ENCODE results near the gene C17orf50.

Gene C17orf50

DNA sequence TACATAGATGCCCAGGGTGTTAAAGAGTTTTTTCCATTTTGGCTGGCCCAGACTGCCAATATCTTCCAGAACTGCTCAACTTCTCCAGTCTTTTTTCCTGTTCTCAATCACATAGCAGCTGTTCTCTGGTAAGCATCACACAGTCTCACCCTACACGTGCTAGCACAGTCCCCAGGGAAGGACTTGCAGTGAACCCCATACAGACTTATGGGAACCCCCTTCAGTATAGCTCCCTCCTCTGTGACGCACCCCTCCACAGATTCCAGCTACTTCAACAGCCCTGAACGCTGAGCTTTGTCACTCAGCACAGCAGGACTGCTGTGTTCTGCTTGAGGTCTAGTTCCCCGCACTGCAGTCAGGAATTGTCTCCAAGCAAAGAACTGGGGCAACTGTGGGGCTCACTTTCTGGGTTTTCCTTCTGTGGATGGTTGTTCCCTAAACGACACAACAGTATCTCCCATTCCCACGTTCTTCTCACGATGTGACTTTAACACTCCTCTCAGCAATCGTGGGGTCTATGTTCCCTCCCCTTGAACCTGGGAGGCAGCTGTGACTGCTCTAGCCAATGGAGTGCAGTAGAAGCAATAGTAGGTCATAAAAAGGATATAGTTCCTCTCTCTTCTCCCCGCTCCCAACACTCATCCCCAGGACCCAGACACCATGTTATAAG lies 31.1 kb downstream of the C17orf50 start:
- DNase-seq, result no peak

DNA sequence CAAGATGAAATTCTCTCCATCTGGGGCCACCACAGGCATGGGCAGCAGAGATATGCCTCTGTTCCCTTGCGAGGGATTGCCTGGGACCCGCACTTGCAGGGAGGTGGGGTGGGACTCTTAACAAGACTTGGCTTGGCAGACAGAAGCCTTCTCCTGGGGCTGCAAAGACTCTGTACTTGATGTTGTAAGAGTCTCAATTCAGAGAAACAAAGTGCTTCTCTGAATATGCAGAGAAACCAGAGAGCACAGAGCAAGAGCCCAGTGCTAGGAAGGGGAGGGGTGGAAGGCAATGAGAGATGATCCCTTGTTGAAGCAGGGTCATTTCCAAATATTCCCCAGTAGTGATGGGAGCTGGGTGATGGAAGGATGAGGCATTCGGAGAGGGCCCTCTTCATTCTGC lies 32.6 kb downstream of the C17orf50 start:
- no peak for DNase-seq

DNA sequence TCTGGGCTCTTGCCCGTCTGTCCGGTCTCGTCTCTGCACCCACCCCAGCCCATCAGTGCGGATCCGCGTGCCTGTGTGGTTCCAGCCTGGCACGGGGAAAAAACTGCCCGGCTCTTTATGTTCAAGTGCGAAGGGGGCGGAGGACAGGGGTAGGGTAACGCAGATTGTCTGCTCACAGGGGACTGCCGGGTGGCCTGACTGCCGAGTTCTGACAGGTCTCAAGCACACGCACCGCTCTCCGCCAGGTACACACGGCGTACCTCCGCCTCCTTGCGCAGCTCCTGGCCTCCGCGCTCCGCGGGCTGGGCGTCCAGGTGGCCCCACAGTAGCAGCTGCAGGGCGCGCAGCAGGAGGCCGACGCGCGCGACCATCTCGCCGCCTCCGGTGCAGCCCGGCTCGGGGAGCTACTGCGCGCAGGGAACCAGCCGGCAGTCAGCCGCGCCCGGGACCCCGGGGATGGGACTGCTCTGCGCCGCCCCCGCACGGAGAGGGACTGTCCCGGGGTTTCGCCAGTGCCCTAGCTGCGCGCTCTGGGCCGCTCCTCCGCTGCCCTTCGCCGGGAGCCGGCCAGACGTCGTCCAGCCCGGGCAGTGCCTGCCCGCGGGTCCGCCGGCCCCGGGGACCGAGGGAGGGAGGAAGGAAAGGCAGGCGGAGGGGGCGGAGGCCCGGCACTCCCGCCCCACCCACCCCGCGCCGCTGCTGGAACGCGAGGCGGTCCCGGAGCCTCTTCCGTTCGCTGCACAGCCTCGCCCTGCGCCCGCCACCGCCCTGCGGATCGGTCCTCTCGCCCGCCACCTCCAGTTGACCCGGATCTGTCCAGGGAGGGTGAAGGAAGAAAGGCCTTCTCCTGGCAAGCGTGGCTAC lies 34.6 kb downstream of the C17orf50 start, which contains the start of gene MMP28:
MMP28 (minus strand) TSS at position 635 of the 864 bp plus-strand sequence; CDS start at position 371, 264 bp downstream.
- DNase-seq, result peak; percentile 24

DNA sequence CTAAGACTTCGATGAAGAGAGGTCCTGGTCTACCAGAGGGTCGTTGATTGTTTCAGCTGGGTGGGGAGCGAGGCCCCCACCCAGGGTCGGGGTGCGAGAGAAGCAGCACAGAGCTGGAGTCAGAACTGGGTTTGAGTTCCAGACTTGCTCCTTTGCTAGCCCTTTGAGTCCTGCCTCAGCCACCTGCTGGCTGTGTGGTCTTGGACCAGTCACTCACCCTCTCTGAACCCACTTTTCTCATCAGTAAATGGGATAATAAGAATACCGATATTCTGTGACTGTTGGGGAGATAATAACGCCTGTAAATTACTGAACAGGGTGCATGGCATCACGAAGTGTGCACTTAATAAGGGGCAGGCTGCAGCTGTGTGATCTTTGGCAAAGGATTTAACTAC lies 35.2 kb downstream of the C17orf50 start:
- DNase-seq, result no peak

DNA sequence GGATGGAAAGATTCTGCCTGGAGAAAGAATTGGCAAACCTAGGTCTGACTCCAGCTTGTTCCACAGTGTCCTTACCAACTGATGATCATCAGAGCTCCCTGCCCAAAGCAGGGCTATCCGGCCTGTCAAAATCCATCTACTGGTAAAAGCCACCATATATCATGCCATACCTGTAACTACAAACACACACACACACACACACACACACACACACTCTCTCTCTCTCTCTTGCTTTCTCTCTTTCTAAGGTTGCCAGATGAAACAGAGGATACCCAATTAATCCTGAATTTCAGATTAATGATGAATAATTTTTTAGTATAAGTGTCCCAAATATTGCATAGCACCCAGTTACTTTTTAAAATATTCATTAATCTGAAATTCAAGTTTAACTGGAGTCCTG lies 36.3 kb downstream of the C17orf50 start:
- no peak for DNase-seq

DNA sequence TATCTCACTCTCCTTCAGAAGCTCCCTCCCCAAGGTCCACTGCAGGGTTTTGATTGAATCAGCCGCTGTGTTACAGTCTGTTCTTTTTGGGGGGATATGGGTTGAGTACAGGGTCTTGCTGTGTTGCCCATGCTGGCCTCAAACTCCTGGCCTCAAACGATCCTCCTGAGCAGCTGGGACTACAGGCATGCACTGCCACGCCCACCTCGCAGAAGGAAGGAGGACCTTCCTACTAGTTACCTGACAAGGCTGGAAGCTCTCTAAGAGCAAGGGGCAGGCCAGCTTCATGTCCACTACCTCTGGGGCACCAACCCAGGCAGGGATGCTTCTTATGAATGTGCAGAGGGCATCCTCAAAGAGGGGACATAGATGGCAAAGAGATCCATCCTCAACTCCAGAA lies 36.7 kb downstream of the C17orf50 start:
- no peak for DNase-seq

DNA sequence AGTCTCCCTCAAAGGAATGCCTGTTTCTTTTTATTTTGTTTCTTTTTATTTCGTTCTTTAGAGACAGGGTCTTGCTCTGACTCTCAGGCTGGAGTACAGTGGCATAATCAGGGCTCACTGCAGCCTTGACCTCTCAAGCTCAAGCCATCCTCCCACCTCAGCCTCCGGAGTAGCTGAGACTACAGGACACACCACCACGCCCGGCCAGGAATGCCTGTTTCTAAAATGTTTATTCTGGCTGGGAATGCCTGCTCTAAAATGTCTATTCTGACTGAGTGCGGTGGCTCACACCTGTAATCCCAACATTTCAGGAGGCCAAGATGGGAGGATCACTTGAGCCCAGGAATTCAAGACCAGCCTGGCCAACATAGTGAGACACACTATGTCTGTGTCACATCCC lies 37.2 kb downstream of the C17orf50 start:
- no peak for DNase-seq

DNA sequence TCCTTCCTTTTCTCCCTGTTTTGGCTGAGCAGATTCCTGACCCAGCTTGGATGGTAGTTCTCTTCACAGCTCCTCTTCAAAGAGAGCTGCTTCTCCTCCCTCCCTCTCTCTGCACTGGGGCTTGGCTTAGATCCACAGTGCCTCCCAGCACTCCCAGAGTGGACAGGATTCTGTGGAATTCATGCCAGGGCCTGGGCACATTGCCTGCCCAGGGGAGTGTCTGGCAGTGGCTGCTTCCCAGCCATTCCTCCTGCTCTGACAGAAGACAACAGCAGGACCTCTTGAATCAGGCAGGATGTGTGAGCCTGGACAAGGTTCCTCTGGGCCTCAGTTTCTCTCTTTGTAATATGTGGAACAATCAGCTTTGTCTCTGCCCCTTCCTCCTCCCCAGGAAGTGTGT lies 39.3 kb downstream of the C17orf50 start:
- DNase-seq, result no peak

DNA sequence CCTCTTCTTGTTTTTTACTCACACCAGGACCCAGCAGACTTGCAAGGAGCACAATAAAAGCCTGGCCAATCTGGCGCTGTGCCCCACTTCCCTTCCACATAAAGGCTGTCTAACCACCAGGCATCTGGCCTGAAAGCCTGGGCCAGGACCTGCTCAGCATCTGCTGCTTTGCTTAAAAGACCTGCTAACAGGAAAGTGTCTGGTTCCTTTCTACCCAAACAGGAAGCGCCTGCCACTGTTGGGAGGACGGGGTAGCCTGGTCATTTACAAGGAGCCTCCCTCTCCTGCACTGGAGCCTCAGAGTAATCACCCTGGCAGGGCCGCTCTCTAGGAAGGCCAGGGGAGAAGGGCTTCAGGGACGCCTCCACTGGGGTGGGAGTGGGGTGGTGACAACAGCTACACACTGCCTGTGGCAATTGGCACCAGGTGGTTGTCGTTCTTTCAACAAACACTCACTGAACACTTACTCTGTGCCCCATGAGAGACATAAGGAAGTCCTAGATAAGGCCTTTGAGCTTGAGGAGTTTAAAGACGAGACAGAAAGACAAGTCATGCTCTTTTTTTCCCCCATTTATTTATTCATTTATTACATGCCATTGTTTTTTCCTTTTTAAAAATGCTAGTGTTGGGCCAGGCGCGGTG lies 41.0 kb downstream of the C17orf50 start:
- DNase-seq, result peak; percentile 31

DNA sequence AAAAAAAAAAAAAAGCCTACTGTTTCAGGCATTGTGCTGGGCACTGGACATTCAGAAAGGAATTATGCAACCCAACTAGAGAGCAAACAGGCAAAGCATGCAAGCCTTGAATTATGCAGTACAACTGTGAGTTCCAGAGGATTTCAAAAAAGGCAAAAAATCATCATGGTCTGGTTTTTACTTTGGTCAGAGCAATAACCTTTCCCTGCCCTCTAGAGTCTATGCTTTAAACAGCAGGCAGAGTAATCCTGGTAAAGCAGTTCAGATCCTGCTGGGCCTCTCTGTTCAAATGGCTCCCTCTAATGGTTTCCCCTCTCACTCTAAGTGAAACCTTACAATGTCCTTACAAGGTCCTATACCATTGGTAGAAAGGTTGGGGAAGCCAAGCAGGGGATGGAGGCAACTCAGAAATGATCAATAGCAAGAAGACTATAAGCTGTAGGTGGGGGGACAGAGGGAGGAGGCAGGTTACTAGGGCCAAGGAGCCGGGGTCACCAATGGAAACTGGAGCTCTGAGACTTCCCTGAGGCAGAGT lies 44.0 kb downstream of the C17orf50 start:
- peak; percentile 21 for DNase-seq

DNA sequence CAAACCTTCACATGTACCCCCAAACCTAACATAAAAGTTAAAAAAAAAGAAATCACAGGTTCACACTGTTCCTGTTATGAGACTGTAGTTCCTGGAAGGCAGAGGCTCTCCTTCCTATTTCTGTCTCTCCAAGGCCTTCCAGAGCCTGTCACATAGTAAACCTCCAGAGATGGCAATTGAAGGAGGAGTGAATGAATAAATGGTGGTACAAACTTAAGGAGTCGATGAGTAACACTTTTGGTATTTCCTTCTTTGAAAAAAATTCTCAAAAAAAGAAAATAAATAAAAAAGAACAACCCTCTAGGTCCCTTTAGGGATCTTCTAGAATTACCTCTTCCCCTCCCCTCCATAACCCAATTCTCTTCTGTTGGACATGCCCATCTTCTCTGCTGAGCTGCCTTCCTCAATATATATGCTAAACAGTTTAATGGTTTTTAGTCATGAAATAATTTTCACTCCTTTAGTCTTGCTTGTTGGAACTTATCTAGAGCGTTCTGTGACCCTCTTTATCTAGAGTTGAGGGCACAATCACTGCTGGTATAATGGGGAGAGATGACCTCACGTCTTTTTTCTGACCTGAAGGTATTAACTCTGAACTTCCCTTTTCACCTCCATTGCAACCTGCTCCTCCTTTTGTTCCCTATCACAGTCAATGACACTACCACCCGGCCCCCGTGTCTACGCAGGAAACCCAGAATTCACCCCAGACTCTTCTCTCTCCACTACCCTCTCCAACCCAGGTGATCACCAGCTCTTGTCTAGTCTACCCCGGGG lies 46.9 kb downstream of the C17orf50 start:
- no peak for DNase-seq

DNA sequence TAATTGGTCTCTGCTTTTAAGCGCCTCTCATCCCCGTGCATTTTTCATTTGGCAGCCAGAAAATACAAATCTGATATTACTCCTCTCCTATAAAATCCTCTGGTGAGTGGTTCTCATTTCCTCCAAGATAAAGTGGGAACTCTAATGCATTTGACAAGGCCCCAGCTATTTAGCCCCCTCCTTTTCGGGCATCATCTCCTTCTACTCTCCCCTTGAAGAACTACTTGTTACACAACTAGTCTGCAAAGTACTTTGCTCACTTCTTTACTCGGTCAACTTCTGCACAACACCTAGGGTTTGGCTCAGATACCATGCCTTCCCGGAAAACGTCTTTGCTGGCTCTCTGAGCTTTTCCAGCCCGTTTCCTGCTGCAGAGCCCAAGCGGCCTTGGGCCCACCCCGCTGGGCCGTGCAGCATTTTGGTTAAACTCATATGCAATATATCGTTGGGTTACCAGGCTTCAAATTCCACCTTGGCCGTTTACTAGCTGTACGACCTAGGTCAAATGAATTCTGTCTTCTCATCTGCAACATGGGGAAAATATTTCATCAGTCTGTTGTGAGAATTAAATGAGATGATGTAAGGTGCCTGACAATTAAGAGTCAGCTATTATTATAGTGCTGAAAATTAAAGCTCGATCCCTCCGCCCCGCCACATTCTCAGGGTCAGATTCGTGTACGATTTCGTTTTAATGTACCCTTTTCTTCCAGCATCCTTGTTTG lies 47.7 kb downstream of the C17orf50 start:
- DNase-seq, result no peak

DNA sequence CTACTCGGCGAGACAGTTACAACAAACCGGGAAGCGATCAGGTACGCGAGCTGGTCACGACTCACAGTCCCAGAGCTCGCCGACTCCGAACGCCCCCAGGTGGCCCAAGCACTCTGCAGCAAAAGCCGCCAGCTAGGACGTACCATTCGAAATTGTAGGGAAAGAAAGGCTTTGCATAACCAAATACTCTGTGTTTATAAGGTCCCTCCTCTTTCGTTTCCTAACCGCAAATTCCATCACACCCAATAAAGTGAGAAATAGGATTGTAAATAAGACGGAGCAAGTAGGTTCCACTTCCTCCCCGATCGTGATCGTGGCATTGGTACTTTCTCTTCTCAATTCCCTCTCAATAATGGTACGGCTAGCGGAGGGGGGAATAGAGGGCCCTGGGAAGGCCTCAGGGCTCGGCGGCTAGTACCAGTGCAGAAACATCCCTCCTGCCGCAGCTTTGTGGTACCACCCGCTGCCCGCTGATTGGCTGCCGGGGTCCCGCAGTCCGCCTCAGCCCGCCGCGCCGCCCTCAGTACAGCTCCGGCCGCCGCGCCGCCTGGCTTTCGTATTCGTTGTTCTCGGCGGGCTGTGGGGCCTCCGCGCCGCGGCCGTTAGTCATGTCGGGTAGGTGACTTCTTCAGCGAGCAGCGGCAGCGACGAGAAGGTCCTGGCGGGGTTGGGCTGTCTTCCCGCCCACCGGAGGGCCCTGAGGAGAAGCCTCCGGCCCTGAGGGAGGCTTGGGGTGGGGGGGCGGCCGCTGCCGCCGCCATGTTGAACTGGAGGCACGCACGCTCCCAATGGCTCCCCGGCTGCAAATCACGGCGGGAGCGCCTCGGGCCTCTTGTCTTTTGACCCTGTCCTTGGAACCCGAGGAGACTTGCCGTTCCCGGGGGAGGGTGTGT lies 48.5 kb downstream of the C17orf50 start, which contains the start of gene TAF15:
TAF15 (plus strand) TSS at position 523 of the 893 bp plus-strand sequence; CDS start at position 609, 86 bp downstream.
- peak; percentile 95 for DNase-seq

DNA sequence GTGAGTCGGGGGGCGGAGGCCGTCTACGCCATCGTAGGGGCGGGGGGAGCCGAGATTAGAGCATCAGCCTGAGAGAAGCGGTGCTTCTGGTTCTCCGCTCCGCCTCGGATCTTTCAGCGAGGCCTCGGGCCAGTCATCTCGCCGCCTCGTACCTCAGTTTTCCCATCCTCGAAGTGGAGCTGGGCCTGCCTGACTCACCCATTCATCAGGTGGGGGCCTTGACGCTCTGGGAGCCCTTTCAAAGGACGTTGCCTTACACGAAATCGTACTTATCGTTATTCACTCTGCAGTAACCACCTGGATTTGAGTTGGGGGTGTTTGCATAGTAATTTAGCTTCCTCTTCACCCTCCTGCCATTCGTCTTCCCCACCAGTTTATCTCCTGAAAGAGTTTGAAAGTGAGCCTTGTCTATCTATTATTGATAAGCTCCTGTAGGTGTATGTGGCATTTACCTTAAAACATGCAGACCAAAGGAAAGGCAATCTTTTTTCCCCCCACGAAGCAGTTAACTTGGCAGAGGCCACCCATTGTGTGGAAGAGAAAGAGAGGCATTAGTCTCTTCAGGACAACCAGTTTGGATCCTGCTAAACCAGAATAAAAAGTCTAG lies 49.3 kb downstream of the C17orf50 start:
- no peak for DNase-seq

DNA sequence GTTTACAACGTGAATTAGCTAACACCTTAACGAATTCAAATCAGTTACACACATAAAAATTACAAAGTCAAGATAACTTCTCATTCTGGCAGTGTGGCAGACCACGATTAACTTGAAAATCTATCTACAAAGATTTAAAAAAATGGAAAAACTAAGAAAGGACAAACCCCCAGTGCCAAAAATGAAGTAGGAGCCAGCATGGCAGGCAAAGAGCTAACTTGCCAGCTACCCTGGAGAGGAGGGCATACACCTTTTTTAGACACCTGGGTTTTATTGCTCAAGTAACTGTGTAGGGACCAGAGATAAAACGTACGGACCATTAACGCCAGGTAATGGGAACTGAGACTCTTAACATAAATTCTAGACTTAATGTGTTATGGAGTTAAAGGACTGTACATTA lies 51.1 kb downstream of the C17orf50 start:
- DNase-seq, result no peak

DNA sequence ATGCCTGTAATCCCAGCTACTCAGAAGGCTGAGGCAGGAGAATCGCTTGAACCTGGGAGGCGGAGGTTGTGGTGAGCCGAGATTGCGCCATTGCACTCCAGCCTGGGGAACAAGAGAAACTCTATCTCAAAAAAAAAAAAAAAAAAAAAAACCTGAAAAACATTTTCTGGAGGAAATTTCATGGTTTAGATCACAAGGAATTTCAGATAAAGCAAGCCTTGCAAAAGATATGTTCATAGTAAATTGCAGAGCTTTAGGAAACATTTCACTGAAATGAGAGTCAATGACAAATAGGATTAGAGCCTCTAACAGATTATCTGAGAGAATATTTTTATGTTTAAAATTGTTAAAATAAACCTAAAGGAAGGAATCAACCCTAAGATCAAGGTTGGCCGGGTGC lies 51.8 kb downstream of the C17orf50 start:
- DNase-seq, result no peak

Measured in activated gamma-delta T cell treated with Interleukin-2 at 50 U/mL for 16 hours (primary cell).